NT2/D1 (cell line): ENCODE measurements around the gene AMN1.

ENCODE experiments used
- SUZ12 ChIP-seq: IDR thresholded peaks from 2 replicates; pipeline ENCODE4 v1.6.1; 2011; ENCODE audit not compliant: insufficient read length, insufficient read depth; ENCODE audit errors: extremely low read depth
- YY1 ChIP-seq: IDR thresholded peaks from 2 replicates; pipeline ENCODE4 v1.6.1; 2011; ENCODE audit not compliant: insufficient read length, insufficient read depth

GRCh38 chr12:31751085-31751484 lies 22.3 kb upstream of the AMN1 start:
- no peak for TF ChIP-seq SUZ12
- TF ChIP-seq YY1, result no peak
